NCI-H146 (cell line): Measurements from ENCODE around the gene APH1A.
"Not testable (repeated sequence)": the region's sequence is repeated elsewhere in the genome, so short reads cannot be mapped to it uniquely, and the experiment has no call there.

ENCODE experiments used
- DNase-seq: peaks from one replicate; lab custom pipeline; 2025; lab: John Stamatoyannopoulos, UW

Gene APH1A

DNA sequence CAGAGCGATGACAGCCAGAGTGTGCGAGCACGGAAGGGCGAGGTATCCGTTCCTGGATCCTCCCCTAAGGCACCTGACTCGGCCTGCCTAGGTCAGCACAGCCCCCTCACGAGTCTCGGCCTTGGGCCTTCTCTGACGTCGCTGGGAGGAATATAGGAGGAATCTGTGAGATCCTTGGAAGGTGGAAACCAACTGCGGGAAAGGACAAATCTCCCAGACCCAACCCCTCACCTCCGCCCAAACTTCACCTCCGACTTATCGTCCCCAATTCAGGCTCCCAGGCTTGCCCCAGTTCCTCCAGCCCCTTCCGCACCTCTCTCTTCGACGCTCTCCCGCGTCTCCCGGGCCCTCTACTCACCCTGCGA is 494 bp downstream of the APH1A start:
- DNase-seq, result peak; percentile 19

DNA sequence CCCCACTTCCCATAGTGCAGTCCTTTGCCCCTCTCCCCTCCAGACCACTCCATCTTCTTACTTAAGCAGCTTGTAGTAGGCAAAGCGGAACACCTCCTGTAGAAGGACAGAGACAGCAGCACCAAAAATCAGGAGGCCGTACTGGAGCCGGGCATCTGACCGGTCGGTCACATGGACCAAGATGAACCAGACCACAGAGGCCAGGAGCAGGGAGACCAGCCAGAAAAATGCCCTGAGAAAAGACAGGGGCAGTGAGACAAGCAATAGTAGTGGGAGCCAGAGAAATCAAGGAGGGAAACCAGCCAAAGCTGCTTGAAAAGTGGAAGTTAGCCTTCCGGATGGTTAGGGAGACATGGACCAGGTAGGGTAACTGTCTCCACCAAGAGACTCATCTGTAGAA is 920 bp downstream of the APH1A start:
- no peak for DNase-seq

- no peak for DNase-seq
Measured at GRCh38 chr1:150263549-150263948, 5.3 kb downstream of the APH1A start.

- no peak for DNase-seq
Measured at GRCh38 chr1:150262388-150263320, 6.2 kb downstream of the APH1A start.

- DNase-seq, result no peak
Measured at GRCh38 chr1:150261367-150261766, 7.4 kb downstream of the APH1A start.

DNA sequence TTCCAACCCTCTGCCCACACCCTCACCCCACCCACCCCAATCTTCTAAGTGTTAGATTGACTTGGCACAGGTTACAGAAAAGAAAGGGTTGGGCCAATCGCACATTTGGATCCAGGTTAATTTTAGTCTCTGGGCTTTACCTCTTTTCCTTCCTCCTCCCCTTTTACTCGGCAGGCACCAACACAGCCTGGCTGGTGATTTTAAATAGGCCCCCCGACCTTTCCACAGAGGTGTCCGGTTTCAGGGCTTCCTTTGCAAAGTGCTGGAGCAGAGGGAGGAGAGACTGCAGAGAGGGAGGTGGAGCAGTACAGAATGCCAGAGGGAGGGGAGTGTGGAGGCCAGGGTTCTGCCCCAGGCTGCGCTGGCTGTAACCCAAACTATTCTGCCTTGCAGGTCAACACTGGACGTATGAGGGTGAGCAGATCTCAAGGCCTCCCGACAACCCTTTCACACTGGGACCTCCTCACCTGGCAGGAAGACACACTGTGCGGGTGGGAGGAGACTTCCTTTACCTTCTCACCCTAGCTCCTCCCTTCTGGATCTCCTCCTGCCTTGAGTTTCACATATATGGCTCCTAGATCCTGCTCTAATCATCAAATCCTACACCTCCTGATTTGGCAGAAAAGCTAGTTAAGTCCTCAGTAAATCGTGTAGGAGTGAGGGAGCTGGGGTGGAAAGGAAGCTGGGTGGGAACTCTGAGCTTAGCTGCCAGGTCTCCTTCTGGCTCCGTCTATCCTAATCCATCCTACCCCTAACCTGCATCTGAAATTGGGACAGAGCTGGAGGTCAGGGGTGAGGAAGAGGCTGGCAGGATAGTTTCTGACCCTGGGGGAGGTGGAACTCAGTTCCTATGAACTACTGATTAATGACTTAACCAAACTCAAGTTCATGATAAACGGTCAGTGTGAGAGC is 8.8 kb downstream of the APH1A start:
- peak; percentile 78 for DNase-seq

GRCh38 chr1:150259217-150259616 is 9.6 kb downstream of the APH1A start:
- no peak for DNase-seq

DNA sequence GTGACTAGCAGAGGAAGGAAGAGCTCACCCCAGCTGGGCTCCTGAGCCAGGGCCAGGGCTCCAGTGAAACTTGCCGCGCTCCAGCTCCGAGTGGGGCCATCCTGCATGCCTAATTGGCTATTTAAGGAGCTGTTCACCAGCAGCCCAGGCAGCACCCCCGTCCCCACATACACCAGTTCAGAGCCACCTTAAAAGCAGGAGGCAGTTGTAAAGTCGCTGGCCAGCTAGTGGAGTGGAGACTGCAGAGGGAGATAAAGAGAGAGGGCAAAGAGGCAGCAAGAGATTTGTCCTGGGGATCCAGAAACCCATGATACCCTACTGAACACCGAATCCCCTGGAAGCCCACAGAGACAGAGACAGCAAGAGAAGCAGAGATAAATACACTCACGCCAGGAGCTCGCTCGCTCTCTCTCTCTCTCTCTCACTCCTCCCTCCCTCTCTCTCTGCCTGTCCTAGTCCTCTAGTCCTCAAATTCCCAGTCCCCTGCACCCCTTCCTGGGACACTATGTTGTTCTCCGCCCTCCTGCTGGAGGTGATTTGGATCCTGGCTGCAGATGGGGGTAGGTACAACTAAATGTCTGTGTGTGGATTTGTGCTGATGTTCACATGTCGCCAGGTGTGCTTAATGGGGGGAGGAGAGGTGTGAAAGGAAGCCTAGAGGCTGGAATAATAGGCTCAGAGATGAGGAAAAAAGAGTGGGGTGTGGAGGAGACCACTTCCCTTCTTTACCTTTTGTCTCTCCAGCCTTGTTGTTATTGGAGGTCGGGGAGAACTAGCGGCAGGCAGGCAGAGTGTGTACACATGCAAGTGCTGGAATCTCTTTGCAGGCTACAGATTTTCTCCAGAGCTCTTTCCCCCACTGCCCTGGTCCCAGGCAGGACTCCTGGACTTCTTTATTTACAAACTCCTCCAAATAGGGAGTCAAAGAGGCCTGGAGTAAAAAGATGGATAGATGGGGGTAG is 10.9 kb downstream of the APH1A start, which contains the start of gene CA14:
TSS of gene CA14 (plus strand) at position 151 of the 962 bp plus-strand sequence. CDS start at position 506, 355 bp downstream.
- DNase-seq, result no peak

DNA sequence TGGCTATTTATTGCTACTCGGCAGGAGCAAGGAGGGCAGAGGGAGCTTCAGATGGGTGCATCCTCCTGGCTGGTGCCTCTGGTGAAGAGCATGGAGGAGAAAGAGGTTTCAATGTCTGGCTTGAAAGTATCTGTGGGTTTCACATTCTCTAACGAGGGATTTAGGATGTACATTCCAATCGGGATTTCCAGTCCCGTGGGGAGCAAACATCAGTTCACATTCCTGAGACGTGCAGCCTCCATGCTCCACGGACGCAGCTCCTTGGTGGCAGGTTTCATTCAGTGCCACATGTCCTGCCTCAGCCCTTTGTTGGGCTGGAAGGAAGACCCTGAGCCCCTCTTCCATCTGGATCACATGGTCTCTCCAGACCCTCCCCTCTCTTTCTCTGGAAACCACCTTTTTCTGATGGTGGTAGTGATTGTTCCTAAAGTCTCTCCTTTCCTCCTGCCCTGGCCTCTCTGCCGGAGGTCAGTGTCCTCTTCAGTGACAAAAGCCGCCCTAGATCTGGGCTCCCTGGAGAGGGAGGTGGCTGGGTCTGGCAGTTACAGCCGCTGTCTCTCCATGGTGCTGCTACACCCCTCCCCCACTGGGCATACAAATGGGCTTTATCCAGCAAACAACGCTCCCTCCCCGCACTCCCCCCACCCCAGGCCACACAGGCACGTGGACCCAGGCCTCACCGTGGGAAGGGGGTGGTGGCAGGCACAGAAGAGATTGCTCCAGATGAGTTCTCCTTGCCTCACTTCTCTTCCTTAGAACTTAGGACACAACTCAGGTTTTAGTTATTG is 12.1 kb downstream of the APH1A start:
- DNase-seq, result peak; percentile 66

- DNase-seq, result peak; percentile 16
Measured at GRCh38 chr1:150256198-150256553, 12.6 kb downstream of the APH1A start.

DNA sequence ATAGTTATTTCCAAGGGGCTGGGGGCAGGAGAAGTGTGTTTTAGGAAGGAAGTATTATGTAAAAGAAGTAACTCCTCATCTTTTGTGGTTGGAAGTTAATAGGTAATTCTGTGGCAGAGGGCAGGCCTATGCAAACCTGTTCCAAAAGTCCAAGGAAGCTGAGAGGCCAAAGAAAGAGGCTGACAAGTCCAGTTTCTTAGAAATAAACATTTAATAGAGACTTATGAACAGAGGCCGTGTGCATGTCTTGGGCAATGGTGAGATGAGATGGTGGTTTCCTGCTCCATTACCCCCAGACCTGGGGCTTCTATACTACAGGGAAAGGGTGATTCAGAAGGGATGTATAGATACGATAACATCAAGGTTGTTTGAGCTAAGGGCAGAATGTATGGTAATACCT is 18.9 kb downstream of the APH1A start:
- DNase-seq, result no peak

- no peak for DNase-seq
Measured at GRCh38 chr1:150243003-150243402, 25.8 kb downstream of the APH1A start.

- no peak for DNase-seq
Measured at GRCh38 chr1:150237746-150238145, 31.1 kb downstream of the APH1A start.

- DNase-seq, result not testable (repeated sequence)
Measured at GRCh38 chr1:150237176-150237575, 31.6 kb downstream of the APH1A start.

- peak; percentile 55 for DNase-seq
Measured at GRCh38 chr1:150236614-150237100, 32.2 kb downstream of the APH1A start.

DNA sequence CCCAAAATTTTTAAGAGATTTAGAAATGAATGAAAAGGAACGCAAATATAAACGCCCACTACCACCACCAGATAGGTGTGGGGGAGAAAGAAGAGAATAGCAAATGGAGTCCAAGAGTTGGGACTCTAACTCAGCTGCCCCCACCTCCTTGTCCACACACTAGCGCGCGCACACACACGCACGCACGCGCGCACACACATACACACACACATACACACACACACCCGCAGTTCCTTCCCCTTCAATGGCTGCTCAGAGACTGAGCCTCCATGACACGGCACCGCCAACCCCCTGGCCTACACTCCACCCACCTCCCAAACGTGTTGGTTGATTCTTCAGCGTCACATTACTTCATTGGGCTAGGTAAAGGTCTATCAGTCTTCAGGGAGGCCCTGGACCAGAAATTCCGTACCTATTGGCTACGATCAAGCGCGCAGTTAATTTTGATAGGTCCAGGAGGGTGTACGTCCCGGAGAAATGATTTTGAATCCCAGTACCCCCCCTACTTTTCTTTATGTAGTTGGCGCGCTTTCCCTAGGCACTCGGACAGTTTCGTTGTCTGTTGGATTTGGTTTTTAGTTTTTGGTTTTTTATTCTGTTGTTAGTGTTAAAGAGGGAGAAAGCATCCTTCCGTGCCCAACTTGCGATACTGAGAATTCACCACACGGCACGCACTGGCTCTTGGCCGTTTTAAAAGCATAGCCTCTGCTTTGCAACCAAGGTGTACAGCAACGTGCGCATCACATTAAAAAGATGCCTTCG is 32.8 kb downstream of the APH1A start, which contains the start of gene ANP32E:
TSS of gene ANP32E (minus strand) at position 261 of the 762 bp plus-strand sequence. CDS start 326 bp downstream, outside the sequence.
- DNase-seq, result peak; percentile 99

GRCh38 chr1:150235294-150235851 is 33.4 kb downstream of the APH1A start:
- peak; percentile 22 for DNase-seq

DNA sequence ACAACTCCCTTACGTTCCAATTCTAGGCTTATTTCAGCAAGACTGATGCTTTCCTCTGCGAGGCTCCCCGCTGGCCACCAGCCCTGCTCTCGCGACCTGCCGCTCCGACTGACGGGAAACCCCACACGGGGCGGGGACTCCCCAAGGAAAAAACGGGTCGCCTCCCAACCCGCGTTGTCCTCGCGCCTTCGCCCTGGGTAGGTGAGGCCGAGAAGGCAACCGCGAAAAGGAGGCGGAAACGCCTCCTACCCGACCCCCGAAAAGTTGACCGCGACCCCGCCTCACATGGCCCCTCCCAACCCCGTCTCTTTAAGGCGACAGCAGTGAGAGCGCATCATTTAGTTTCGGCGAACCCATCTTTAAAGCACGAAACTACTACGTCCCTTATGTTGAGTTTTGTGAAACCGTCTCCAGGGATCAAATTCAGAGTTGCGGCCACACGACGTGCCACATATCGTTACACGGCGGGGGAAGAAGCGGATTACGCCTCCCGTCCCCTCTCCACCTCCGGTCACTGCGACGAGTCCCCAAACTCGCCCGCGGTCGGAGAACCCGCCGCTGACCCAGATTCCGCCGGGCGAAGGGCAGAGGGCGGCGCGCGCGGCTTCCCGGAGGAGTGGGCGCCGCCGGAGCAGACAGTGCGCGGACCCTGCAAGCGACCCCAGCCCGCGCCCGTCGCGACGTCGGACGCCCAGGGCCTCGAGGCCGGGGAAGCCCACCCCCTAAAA is 34.1 kb downstream of the APH1A start:
- peak; percentile 60 for DNase-seq

GRCh38 chr1:150234309-150234565 is 34.6 kb downstream of the APH1A start:
- no peak for DNase-seq
